ENCODE results near the gene UPF3B.

- TF ChIP-seq CTCF (IDR thresholded peaks at IDR 0.05), result no peak
- no peak for TF ChIP-seq POLR2AphosphoS5 (IDR thresholded peaks at IDR 0.05)
- TF ChIP-seq EP300 (IDR thresholded peaks at IDR 0.05), result no peak
- no peak for TF ChIP-seq POLR2A (IDR thresholded peaks at IDR 0.05)
Observed at GRCh38 chrX:119880076-119880475, 27.3 kb upstream of the UPF3B start.

Measured in sigmoid colon (tissue), 4 donors.